ENCODE results near the gene COL5A1.

COL5A1 gene

DNA sequence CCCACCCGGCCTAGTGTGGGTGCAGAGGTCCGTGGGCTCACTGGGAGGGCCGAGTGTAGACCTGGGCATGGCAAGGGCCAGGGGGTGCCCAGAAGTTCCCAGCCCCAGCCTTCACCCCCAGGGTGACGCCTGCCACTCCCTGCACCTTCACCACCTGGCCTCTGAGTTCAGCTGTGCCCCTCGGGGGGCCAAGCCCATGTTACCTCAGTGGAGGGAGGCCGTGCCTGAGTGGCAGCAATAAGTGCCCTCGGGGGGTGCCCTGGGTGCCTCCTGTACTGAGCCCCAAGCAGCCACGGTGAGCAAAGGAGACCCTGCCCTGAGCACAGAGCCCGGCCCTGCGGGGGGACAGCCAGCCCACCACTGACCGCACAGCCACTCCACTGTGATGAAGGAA lies 228.7 kb downstream of the COL5A1 start:
- WGBS (ENCODE audit: insufficient coverage), result 96% methylated on average over 8 of the region's 11 CpGs
- CTCF ChIA-PET, result no interaction called here

DNA sequence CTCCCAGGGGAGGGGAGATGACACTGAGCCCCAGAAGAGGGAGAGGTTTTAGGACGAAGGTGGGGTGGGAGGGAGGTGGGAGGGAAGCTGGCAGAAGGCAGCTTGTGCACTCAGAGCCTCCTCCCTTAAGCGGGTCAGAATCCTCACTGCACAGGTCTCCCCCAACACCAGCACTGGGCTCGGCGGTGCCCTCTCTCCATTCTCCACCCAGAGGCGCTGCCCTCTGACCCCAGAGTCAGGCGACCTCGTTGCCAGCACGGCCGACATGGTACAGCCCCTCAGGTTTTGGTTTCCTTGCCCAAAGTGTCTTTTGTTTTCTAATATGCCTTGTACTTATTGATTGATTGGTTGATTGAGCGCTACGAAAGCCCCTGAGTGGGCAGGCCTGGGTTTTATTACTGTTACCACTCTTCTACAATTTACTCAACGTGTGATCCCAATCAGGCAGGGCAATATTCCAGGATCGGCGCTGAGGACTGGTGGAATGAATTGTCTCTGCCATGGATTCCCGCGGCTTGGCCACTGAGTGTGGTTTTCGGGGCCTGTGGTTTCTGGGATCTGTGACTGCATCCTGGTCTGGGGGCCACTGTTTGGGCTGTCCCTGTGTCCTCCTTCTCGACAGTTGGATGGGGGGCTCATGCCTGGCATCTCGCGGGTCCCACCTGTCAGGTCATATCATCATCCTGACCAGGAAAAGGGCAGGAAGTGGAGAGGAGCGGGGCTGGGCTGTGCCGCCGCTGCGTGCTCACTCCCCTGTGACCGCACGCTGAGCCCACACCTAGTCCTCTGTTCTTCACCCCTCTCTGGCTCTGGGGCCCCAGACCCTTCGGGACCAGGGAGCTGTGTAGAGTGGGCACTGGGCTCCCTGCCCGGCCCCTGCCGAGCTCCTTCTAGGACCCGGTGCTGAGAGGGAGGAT lies 229.4 kb downstream of the COL5A1 start:
- H3K27me3 ChIP-seq (replicated peaks in 2 of 5; ENCODE audit: control insufficient read depth in 4 of 5, insufficient read depth in 5 of 5, low read length in 4 of 5), result no peaks in the 10 kb centered on the region
- ChIA-PET CTCF (no interaction called here), POLR2A (no interaction called here)
- H3K36me3 ChIP-seq (ENCODE audit: control insufficient read depth in 4 of 4, insufficient read depth in 4 of 4, low read length in 3 of 4), result no peaks in the 10 kb centered on the region
- no peak for DNase-seq
- no peak overlapping the region for H3K4me3 ChIP-seq (ENCODE audit: control insufficient read depth in 1 of 7, extremely low read depth in 1 of 7, insufficient read depth in 4 of 7, low read depth in 2 of 7, low read length in 6 of 7)
- H3K27ac ChIP-seq (ENCODE audit: insufficient read depth in 1 of 2, low read depth in 1 of 2, low read length in 2 of 2, poor library complexity in 1 of 2, severe bottlenecking in 2 of 2), result no peak overlapping the region
- no peaks in the 10 kb centered on the region for H3K4me1 ChIP-seq (ENCODE audit: control extremely low read depth in 1 of 4, control insufficient read depth in 4 of 4, insufficient read depth in 4 of 4, low read length in 3 of 4)
- 86% methylated on average over 16 of the region's 30 CpGs for WGBS (ENCODE audit: insufficient coverage)
- no peaks in the 10 kb centered on the region for H3K9me3 ChIP-seq (ENCODE audit: control extremely low read depth in 1 of 5, control insufficient read depth in 4 of 5, insufficient read depth in 2 of 5, low read depth in 1 of 5, low read length in 4 of 5)

More for the DNA sequence above, 228.7 kb downstream of the COL5A1 start:
- Histone ChIP-seq H3K4me1 (ENCODE audit: control extremely low read depth in 1 of 4, control insufficient read depth in 4 of 4, insufficient read depth in 4 of 4, low read length in 3 of 4) (no peaks in the 10 kb centered on the region), H3K27ac (ENCODE audit: insufficient read depth in 1 of 2, low read depth in 1 of 2, low read length in 2 of 2, poor library complexity in 1 of 2, severe bottlenecking in 2 of 2) (no peak overlapping the region), H3K36me3 (ENCODE audit: control insufficient read depth in 4 of 4, insufficient read depth in 4 of 4, low read length in 3 of 4) (no peaks in the 10 kb centered on the region), H3K4me3 (ENCODE audit: control insufficient read depth in 1 of 7, extremely low read depth in 1 of 7, insufficient read depth in 4 of 7, low read depth in 2 of 7, low read length in 6 of 7) (no peak overlapping the region), H3K27me3 (replicated peaks in 2 of 5; ENCODE audit: control insufficient read depth in 4 of 5, insufficient read depth in 5 of 5, low read length in 4 of 5) (no peaks in the 10 kb centered on the region), H3K9me3 (ENCODE audit: control extremely low read depth in 1 of 5, control insufficient read depth in 4 of 5, insufficient read depth in 2 of 5, low read depth in 1 of 5, low read length in 4 of 5) (no peaks in the 10 kb centered on the region)
- POLR2A ChIA-PET, result no interaction called here
- DNase-seq, result no peak

DNA sequence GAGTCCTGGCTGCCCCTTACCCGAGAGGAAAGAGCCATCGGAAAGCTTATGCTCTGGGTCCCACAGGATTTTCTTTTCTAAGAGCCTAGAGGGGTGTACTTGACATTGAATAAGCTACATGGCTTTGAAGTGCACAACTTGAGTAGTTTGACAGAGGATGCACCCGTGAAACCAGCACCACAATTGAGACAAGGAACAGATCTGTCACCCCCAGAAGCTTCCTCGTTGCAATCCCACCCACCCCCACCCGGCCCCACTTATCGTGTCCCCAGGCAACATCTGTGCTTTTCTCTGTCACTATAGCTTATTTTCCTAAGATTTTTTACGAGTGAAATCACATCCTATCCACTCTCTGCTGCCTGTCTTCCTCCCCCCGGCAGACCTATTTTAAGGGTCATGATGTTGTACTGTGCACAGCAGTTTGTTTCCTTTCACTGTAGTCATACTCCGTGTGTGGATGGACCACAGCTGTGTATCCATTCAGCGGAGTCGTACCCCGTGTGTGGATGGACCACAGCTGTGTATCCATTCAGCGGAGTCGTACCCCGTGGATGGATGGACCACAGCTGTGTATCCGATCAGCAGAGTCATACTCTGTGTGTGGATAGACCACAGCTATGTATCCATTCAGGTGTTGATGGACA lies 230.2 kb downstream of the COL5A1 start:
- H3K36me3 ChIP-seq (ENCODE audit: control insufficient read depth in 4 of 4, insufficient read depth in 4 of 4, low read length in 3 of 4), result no peaks in the 10 kb centered on the region
- no peaks in the 10 kb centered on the region for H3K27me3 ChIP-seq (replicated peaks in 2 of 5; ENCODE audit: control insufficient read depth in 4 of 5, insufficient read depth in 5 of 5, low read length in 4 of 5)
- no peak overlapping the region for H3K4me3 ChIP-seq (ENCODE audit: control insufficient read depth in 1 of 7, extremely low read depth in 1 of 7, insufficient read depth in 4 of 7, low read depth in 2 of 7, low read length in 6 of 7)
- H3K9me3 ChIP-seq (ENCODE audit: control extremely low read depth in 1 of 5, control insufficient read depth in 4 of 5, insufficient read depth in 2 of 5, low read depth in 1 of 5, low read length in 4 of 5), result no peaks in the 10 kb centered on the region
- ChIA-PET POLR2A (no interaction called here), CTCF (no interaction called here)
- DNase-seq, result no peak
- no peaks in the 10 kb centered on the region for H3K4me1 ChIP-seq (ENCODE audit: control extremely low read depth in 1 of 4, control insufficient read depth in 4 of 4, insufficient read depth in 4 of 4, low read length in 3 of 4)
- WGBS (ENCODE audit: insufficient coverage), result 92% methylated on average over 15 of the region's 16 CpGs
- no peak overlapping the region for H3K27ac ChIP-seq (ENCODE audit: insufficient read depth in 1 of 2, low read depth in 1 of 2, low read length in 2 of 2, poor library complexity in 1 of 2, severe bottlenecking in 2 of 2)

DNA sequence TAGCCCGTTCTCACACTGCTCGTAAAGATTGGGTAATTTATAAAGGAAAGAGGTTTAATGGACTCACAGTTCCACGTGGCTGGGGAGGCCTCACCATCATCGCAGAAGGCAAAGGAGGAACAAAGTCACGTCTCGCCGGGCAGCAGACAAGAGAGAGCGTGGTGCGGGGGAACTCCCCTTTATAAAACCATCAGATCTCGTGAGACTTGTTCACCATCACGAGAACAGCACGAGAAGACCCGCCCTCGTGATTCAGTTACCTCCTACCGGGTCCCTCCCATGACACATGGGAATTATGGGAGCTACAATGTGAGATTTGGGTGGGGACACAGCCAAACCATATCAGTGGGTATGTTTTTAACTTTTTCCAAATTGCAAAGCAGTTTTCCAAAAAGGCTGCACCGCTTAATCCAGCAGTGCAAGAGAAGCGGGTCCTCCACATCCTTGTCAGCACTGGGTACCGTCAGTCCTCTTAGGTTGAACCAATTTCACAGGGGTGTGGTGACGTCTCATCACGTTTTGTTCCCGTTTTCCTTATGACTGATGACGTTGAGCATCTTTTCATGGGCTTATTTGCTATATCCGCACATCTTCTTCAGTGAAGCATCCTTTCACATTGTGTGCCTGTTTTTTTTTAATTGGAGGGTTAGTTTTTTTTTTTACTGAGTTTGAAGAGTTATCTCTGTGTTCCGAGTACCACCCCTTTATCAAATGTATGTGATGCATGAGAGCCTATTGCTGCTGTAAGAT lies 231.1 kb downstream of the COL5A1 start:
- WGBS (ENCODE audit: insufficient coverage), result 96% methylated on average over 23 of the region's 24 CpGs

DNA sequence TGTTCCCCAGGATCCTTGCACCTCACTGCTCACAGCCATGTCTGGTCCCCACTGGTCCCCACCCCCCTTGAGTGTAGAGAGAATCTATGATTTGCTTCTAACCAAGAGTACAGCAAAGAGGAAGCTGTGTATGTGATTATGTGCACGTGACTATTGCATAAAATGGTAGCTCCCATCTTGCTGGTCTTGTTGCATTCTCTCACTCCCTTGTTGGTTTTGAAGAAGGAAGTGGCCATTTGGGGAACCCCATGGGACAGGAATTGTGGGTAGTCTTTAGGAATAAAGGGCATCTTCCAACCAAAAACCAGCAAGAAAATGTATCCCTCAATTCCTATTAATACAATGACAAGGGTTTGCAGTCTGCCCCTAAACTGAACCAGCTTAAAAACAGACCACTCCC lies 233.8 kb downstream of the COL5A1 start:
- Histone ChIP-seq H3K4me3 (ENCODE audit: control insufficient read depth in 1 of 7, extremely low read depth in 1 of 7, insufficient read depth in 4 of 7, low read depth in 2 of 7, low read length in 6 of 7) (no peak overlapping the region), H3K4me1 (ENCODE audit: control extremely low read depth in 1 of 4, control insufficient read depth in 4 of 4, insufficient read depth in 4 of 4, low read length in 3 of 4) (no peaks in the 10 kb centered on the region), H3K27ac (ENCODE audit: insufficient read depth in 1 of 2, low read depth in 1 of 2, low read length in 2 of 2, poor library complexity in 1 of 2, severe bottlenecking in 2 of 2) (no peak overlapping the region), H3K9me3 (ENCODE audit: control extremely low read depth in 1 of 5, control insufficient read depth in 4 of 5, insufficient read depth in 2 of 5, low read depth in 1 of 5, low read length in 4 of 5) (no peaks in the 10 kb centered on the region), H3K36me3 (ENCODE audit: control insufficient read depth in 4 of 4, insufficient read depth in 4 of 4, low read length in 3 of 4) (no peaks in the 10 kb centered on the region), H3K27me3 (replicated peaks in 2 of 5; ENCODE audit: control insufficient read depth in 4 of 5, insufficient read depth in 5 of 5, low read length in 4 of 5) (no peaks in the 10 kb centered on the region)
- ChIA-PET CTCF (no interaction called here), POLR2A (interaction anchor here (0.6 kb wide), 1 partner anchor 110 kb away, joined by 4 read pairs; no protein-coding TSS in a partner anchor)
- no CpG with 5 or more reads among the region's 1 CpG for WGBS (ENCODE audit: insufficient coverage)
- no peak for DNase-seq

More for the DNA sequence above, 231.1 kb downstream of the COL5A1 start:
- CTCF ChIA-PET, result no interaction called here
- Histone ChIP-seq H3K9me3 (ENCODE audit: control extremely low read depth in 1 of 5, control insufficient read depth in 4 of 5, insufficient read depth in 2 of 5, low read depth in 1 of 5, low read length in 4 of 5) (no peaks in the 10 kb centered on the region), H3K4me1 (ENCODE audit: control extremely low read depth in 1 of 4, control insufficient read depth in 4 of 4, insufficient read depth in 4 of 4, low read length in 3 of 4) (no peaks in the 10 kb centered on the region), H3K27me3 (replicated peaks in 2 of 5; ENCODE audit: control insufficient read depth in 4 of 5, insufficient read depth in 5 of 5, low read length in 4 of 5) (no peaks in the 10 kb centered on the region), H3K36me3 (ENCODE audit: control insufficient read depth in 4 of 4, insufficient read depth in 4 of 4, low read length in 3 of 4) (no peaks in the 10 kb centered on the region), H3K4me3 (ENCODE audit: control insufficient read depth in 1 of 7, extremely low read depth in 1 of 7, insufficient read depth in 4 of 7, low read depth in 2 of 7, low read length in 6 of 7) (no peak overlapping the region), H3K27ac (ENCODE audit: insufficient read depth in 1 of 2, low read depth in 1 of 2, low read length in 2 of 2, poor library complexity in 1 of 2, severe bottlenecking in 2 of 2) (no peak overlapping the region)
- DNase-seq, result no peak
- POLR2A ChIA-PET, result no interaction called here

DNA sequence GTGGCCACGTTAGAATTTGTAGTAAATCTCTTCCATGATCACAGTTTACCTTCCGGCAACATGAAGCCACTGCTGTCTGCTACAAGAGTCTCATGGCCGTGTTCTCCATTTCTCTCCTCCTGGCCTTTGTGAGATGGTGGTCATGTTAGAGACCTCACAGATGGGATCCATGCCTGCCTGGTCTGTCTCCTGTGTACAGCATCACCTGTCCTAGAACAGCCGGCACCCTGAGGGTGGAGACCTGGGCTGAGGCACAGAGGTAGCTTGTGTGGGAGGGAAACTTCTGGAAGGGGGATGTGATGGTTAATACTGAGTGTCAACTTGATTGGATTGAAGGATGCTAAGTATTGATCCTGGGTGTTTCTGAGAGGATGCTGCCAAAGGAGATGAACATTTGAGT lies 235.9 kb downstream of the COL5A1 start:
- Histone ChIP-seq H3K9me3 (ENCODE audit: control extremely low read depth in 1 of 5, control insufficient read depth in 4 of 5, insufficient read depth in 2 of 5, low read depth in 1 of 5, low read length in 4 of 5) (no peaks in the 10 kb centered on the region), H3K4me3 (ENCODE audit: control insufficient read depth in 1 of 7, extremely low read depth in 1 of 7, insufficient read depth in 4 of 7, low read depth in 2 of 7, low read length in 6 of 7) (no peak overlapping the region), H3K36me3 (ENCODE audit: control insufficient read depth in 4 of 4, insufficient read depth in 4 of 4, low read length in 3 of 4) (no peaks in the 10 kb centered on the region), H3K27me3 (replicated peaks in 2 of 5; ENCODE audit: control insufficient read depth in 4 of 5, insufficient read depth in 5 of 5, low read length in 4 of 5) (no peaks in the 10 kb centered on the region), H3K27ac (ENCODE audit: insufficient read depth in 1 of 2, low read depth in 1 of 2, low read length in 2 of 2, poor library complexity in 1 of 2, severe bottlenecking in 2 of 2) (no peak overlapping the region), H3K4me1 (ENCODE audit: control extremely low read depth in 1 of 4, control insufficient read depth in 4 of 4, insufficient read depth in 4 of 4, low read length in 3 of 4) (no peaks in the 10 kb centered on the region)
- ChIA-PET CTCF (no interaction called here), POLR2A (no interaction called here)
- DNase-seq, result no peak
- 96% methylated on average over 4 of the region's 4 CpGs for WGBS (ENCODE audit: insufficient coverage)

Measured in common myeloid progenitor, CD34-positive (primary cell).